VCaP (cell line): ENCODE data around the gene CAPG.

Experiments
- H3K27ac ChIP-seq: fragments of 450-650 bp; 2 replicates; pipeline ENCODE4 v1.5.1; 2017
- TF ChIP-seq, protein P1 (sequence below): fragments of 450-650 bp; conservative IDR thresholded peaks from 2 replicates; pipeline ENCODE4 v1.5.1; 2017; ENCODE audit warnings: mild to moderate bottlenecking, moderate library complexity

CAPG gene, protein sequence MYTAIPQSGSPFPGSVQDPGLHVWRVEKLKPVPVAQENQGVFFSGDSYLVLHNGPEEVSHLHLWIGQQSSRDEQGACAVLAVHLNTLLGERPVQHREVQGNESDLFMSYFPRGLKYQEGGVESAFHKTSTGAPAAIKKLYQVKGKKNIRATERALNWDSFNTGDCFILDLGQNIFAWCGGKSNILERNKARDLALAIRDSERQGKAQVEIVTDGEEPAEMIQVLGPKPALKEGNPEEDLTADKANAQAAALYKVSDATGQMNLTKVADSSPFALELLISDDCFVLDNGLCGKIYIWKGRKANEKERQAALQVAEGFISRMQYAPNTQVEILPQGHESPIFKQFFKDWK

DNA sequence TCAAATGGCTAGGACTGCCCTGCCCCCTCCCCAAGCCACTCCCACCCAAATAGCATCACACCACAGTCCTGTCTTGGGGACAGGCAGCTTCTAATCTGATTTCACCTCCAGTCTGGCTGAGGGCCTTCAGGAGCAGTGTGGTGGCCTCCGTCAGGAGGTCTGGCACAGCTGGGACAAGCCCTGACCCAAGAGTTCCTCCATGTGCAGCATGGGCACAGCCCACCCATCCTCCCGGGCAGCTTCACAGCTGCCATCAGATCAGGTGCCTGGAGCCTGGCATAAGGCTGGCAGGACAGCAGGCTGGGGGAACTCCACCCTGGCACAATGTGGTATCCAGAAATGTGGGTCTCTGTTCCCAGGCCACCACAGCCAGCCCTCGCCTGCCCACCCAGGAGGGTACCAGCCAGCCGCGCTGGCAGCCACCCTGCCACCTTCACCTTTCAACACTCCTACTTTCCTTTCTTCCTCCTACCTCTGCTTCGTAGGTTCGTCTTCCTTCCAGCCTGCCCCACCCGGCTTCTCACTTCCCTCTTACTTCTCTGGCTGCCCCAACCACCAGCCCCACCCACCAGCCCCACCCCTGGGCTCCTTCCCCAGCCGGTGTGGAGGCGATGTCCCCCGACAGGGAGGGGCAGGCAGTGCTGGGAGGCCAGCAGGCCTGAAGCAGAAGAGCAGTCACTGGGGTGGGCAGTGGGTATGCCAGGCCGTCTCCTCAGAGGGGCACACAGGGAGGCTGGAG lies at the start of gene CAPG:
CAPG (minus strand) TSS at position 522 of the 739 bp plus-strand sequence. CDS start 8,221 bp downstream, outside the sequence.
- H3K27ac ChIP-seq, result no peak within 1 kb of the TSS
- TF ChIP-seq, protein P1, sequence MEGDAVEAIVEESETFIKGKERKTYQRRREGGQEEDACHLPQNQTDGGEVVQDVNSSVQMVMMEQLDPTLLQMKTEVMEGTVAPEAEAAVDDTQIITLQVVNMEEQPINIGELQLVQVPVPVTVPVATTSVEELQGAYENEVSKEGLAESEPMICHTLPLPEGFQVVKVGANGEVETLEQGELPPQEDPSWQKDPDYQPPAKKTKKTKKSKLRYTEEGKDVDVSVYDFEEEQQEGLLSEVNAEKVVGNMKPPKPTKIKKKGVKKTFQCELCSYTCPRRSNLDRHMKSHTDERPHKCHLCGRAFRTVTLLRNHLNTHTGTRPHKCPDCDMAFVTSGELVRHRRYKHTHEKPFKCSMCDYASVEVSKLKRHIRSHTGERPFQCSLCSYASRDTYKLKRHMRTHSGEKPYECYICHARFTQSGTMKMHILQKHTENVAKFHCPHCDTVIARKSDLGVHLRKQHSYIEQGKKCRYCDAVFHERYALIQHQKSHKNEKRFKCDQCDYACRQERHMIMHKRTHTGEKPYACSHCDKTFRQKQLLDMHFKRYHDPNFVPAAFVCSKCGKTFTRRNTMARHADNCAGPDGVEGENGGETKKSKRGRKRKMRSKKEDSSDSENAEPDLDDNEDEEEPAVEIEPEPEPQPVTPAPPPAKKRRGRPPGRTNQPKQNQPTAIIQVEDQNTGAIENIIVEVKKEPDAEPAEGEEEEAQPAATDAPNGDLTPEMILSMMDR, result no peak

DNA sequence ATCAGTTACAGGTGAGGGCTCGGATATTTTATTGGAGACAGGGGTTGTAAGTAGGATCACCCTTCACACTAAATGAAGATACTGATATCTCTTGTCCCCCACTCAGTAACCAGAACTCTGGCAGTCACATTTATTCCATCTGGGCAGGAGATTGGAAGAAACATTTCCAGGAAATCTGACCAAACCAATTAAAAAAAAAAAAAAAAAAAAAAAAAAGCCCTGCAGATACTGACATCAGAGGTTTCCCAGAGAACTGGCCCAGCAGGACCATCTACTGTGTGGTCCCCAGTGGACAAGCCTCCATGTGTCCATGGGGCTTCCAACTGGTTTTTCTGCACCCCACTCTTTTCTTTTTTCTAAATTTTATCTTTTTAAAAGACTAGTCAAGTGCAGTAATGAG lies 49.6 kb upstream of the CAPG start:
- TF ChIP-seq, protein P1, result no peak
- H3K27ac ChIP-seq, result no peak overlapping the region

DNA sequence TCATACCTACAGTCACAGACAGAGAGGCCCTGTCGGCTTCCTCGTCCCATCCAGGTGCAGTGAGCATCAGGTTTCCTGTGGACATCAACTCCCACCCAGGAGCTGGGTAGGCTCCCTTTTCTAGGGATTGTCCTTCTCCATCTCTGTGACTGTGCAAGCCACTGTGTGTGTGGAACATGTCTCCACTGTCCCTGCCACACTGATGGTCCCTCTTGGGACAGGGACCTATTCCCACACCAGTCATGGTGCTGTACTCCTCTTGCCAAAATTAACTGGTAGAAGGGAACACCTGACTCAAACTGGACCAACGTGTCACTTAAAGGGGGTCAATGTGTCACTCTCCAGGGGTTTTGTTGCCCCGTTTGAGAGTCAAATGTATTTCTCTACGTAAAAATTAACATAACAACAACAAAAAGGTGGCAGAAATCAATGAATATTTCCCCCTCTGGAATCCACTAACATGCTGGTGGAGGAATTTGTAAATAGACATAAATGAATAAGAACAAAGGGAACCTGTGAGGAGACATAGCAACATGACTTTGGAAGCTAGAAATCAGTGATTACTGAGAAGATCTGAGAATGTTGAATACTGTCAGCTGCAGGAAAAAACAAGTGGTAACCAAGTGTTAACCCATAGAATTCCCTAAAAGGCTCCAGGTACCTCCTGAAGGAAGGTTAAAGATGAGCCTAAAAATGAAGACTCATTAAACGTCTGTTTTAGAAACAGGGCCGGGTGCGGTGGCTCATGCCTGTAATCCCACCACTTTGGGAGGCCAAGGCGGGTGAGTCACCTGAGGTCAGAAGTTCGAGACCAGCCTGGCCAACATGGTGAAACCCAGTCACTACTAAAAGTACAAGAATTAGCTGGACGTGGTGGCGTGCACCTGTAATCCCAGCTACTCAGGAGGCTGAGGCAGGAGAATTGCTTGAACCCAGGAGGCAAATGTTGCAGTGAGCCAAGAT lies 48.7 kb upstream of the CAPG start:
- H3K27ac ChIP-seq, result no peak overlapping the region
- TF ChIP-seq, protein P1, result no peak

DNA sequence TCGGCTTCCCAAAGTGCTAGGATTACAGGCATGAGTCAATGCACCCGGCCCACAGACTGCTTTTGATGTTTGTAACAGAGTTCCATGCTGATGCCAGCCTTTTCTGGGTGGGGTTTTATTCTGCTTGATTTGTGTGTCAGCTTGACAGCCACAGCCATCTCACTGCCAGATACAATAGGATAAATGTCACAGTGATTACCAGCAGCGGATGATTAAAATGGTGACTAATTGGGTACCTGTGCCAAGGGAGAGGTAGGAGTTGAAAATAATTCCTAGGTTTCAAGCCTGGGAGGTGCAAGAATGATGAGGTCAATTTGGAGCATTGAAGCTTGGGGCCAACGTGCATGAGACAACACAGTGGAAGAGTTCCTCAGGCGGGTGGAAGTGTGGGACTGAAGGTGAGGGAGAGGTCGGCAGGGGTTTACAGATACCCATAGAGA lies 47.7 kb upstream of the CAPG start:
- no peak overlapping the region for H3K27ac ChIP-seq
- TF ChIP-seq, protein P1, result no peak

DNA sequence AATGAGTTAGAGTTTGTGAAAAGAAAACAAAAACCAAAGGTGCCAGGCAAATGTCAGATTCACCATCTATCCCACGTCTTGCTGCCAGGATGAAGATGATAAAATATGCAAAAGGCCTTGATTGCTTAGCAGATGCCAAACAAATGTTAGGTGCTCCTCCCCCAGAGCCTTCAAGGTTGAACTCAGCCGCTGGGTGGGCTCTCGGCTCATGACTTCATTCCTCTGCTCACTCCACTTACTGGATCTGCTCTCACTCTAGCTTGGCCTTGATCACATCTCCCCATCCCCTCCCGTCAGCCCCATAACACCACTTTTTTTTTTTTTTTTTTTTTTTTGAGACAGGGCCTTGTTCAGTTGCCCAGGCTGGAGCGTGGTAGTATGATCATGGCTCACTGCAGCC lies 46.9 kb upstream of the CAPG start:
- TF ChIP-seq, protein P1, result no peak
- H3K27ac ChIP-seq, result no peak overlapping the region

DNA sequence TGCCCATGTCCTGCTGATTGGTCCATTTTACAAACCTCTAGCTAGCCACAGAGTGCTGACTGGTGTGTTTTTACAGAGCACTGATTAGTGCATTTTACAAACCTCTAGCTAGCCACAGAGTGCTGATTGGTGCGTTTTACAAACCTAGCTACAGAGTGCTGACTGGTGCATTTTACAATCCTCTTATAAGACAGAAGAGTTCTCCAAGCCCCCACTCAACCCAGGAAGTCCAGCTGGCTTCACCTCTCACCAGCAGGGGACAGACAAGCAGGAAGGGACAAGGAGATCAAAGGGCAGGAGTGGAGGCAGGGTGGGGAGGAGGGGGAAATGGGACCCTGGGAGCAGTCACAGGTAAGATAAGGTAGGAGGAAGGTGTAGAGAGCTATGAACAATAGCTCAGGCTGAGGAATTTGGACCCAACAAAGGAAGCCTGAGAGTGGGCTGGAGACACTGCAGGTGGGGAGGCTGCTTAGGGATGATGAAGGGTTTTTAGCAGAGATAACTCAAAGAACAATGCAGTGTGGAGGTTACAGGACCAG lies 45.5 kb upstream of the CAPG start:
- H3K27ac ChIP-seq, result no peak overlapping the region
- TF ChIP-seq, protein P1, result no peak
